Medulla oblongata (tissue), 1 donor: Measurements from ENCODE around the gene SMARCB1.
A peak's percentile ranks its signal among the peaks of the same experiment; 100 is the strongest.

Experiments used
- DNase-seq: peaks from one replicate; pipeline ENCODE4 v3.0.0-alpha.2; 2015; ENCODE audit errors: extremely low spot score

The SMARCB1 gene

DNA sequence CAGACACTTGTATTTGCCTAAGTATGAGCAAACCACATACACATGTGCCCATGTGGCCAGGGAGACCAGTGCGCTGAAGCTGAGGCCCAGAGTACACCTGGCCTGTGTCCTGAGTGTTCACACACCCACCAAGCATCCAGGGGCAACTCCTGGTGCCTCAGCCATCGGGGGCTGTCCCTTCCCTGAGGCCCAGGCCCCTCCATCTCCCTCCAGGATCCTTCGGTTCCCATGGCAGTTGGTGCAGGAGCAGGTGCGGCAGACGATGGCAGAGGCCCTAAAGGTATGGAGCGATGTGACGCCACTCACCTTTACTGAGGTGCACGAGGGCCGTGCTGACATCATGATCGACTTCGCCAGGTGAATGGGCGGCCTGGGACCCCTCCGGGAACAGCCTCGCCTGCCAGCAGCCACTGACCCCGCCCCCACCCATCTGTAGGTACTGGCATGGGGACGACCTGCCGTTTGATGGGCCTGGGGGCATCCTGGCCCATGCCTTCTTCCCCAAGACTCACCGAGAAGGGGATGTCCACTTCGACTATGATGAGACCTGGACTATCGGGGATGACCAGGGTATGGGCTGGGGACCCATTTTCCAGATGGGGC lies 6.5 kb upstream of the SMARCB1 start:
- no peak for DNase-seq

DNA sequence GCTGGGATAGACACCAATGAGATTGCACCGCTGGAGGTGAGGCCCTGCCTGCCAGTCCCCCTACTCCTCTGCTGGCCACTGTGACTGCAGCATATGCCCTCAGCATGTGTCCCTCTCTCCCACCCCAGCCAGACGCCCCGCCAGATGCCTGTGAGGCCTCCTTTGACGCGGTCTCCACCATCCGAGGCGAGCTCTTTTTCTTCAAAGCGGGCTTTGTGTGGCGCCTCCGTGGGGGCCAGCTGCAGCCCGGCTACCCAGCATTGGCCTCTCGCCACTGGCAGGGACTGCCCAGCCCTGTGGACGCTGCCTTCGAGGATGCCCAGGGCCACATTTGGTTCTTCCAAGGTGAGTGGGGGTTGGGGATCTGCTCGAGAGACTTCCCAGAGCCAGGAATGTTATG lies 5.7 kb upstream of the SMARCB1 start:
- DNase-seq = peak; percentile 94

DNA sequence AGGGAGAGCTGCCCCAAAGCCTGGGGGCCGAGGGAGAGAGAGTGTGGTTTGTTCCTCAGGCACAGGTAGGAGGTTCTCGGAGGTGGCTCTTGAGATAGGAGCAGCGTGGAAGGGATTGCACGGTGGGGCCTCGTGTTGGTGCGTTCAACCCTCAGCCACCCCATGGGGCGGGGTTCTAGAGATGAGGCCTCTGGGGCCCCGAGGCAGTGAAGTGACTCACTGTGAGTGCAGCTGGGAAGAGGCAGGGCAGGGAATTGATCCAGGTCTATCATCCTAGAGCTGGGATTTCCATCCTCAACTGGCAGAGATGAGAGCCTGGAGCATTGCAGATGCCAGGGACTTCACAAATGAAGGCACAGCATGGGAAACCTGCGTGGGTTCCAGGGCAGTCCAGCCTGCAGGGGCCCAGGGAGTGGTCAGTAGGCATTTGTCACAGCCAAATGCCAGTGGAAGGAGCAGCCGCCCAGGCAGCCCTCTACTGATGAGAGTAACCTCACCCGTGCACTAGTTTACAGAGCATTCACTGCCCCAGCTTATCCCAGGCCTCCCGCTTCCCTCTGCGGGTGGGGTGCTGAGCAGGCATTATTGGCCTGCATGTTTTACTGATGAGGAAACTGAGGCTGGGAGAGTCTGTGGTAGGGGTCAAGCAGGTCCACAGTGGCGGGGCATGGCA lies 5.1 kb upstream of the SMARCB1 start:
- DNase-seq = no peak

DNA sequence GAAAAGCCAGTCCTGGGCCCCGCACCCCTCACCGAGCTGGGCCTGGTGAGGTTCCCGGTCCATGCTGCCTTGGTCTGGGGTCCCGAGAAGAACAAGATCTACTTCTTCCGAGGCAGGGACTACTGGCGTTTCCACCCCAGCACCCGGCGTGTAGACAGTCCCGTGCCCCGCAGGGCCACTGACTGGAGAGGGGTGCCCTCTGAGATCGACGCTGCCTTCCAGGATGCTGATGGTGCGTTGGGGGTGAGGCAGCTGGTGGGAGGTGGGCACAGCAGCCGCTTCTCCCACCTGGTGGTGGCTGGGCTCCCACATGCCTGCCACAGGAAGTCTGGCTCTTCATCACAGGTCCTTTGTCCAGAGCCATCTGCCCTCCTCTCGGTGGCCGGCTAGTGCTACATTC lies 4.5 kb upstream of the SMARCB1 start:
- DNase-seq = no peak

DNA sequence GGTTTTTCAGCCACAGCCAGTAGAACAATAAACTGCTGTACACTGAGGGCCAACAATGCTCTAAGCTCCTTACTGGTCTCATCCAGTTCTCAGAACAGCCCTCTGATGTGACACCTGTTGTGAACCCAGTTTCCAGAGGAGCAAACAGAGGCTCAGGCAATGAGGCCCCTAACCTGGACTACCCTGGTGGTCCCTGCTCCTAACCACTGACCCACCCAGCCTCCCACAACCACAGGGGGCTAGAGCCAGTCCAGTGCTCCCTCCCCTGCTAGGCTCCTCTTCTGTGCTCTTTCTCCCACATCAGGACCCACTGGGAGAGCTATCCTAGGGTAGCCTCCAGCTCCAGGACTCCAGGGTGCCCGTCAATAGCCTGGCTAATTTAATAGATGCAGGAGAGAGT lies 4.1 kb upstream of the SMARCB1 start:
- no peak for DNase-seq

DNA sequence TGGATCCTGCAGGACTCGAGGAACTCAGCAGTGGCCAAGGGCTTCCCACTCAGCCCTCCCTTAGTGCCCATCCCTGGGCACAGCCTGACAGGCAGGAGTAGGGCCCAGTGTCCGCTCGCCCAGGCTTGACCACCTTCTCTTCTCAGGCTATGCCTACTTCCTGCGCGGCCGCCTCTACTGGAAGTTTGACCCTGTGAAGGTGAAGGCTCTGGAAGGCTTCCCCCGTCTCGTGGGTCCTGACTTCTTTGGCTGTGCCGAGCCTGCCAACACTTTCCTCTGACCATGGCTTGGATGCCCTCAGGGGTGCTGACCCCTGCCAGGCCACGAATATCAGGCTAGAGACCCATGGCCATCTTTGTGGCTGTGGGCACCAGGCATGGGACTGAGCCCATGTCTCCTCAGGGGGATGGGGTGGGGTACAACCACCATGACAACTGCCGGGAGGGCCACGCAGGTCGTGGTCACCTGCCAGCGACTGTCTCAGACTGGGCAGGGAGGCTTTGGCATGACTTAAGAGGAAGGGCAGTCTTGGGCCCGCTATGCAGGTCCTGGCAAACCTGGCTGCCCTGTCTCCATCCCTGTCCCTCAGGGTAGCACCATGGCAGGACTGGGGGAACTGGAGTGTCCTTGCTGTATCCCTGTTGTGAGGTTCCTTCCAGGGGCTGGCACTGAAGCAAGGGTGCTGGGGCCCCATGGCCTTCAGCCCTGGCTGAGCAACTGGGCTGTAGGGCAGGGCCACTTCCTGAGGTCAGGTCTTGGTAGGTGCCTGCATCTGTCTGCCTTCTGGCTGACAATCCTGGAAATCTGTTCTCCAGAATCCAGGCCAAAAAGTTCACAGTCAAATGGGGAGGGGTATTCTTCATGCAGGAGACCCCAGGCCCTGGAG lies 3.3 kb upstream of the SMARCB1 start:
- no peak for DNase-seq

DNA sequence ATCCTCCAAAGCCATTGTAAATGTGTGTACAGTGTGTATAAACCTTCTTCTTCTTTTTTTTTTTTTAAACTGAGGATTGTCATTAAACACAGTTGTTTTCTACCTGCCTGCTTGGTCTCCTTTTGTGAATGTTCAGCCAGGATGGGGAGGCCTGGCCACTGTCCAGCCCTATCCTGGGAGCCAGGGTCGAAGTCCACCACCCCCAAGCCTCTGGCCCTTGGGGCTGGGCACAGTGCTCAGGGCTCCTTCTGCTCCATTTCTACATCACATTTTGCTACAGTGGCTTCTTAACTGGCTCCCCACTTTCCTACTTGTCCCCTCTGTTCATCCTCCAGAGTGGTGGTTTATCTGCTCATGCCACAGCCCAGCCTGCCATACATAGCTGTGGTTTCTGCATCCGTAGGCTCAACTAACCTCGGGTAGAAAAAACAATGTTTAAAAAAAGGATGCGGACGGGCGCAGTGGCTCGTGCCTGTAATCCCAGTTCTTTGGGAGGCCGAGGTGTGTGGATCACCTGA lies 2.5 kb upstream of the SMARCB1 start:
- DNase-seq = no peak

DNA sequence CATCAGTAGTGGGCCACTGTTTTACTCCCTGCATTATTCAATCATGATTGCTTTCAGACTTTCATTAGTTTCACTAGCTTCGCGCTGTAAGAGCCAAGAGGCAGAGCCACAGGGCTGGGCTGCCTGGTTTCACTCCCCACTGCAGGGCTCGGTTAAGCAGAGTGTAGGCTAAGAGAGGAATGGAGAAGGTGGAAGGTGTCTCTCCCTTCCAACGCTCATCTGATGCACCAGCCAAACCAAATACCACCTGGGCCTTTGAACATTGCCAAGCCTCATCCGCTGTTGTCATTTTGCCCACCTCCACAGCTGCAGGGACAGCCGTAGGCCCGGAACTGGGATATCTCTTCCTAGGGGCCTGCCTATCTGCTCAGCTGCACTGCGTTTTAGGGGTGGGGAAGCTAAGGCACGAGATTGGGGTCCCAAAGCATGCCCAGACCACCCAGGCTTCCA lies 480 bp upstream of the SMARCB1 start:
- DNase-seq = no peak

DNA sequence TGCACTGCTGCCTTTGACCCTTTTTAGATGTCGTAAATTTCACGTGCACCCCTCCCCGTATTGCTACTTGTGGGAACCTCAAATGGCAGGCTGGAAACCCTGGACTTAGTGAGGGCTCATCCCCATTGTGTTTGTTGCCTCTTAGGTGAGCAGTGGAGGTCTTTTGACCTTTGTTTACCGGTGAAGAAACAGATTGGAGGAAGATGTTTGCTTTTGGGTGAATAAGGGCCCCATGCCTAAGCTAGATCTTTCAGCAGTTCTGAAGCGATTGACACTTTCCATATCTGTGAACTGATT lies 782 bp downstream of the SMARCB1 start:
- no peak for DNase-seq

DNA sequence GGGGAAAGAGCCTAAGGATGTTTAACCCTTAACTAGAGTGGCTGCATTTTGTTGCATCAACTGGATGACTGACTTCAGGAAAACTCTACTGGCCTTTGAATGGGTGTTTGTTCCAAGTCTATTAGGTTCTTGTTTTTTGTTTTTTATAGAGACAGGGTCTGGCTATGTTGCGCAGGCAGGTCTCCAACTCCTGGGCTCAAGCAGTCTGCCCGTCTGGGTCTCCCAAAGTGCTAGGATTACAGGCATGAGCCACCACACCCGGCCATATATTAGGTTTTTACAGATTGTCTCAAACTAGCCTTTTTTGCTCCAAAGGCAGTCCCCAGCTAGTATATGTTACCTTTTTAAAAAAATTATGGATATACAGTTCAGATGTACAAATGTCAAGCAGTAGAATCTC lies 1.1 kb downstream of the SMARCB1 start:
- no peak for DNase-seq

DNA sequence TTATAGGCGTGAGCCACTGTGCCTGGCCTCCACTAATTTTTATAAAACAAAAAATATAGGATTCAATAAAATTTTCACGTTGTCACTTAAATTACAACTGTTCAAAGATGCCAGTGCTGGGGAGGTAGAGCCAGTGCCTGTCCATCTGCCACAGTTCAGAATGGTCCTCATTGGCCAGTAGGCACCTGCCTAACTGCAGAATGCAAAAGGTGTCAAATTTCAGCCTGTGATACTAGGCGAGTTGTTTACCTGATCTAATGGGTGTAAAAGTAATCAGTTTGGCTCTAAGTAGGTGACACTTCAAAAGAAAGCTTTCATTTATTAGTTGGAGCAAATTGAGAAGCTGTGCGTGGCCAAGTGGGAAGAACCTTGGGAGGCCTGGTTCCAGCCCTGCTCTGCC lies 2.4 kb downstream of the SMARCB1 start:
- DNase-seq = no peak

DNA sequence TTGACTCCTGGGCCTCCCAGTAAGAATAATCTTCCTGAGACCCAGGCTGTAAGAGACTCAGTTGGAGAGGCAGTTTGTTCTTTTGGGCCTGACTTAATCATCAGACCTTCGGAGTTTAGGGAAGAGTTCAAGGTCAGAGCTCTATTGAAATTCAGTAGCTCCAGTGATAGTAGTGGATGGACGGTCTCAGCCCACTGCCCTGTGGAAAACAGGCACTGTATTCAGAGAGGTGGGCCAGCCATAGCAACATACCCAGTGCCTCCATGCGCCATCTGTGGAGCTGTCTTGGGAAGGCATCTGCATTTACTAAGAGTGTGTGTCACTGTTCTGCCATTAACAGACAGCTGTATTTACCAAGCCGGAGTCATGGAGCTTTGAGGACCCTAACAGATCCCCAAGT lies 2.9 kb downstream of the SMARCB1 start:
- DNase-seq = peak; percentile 53

DNA sequence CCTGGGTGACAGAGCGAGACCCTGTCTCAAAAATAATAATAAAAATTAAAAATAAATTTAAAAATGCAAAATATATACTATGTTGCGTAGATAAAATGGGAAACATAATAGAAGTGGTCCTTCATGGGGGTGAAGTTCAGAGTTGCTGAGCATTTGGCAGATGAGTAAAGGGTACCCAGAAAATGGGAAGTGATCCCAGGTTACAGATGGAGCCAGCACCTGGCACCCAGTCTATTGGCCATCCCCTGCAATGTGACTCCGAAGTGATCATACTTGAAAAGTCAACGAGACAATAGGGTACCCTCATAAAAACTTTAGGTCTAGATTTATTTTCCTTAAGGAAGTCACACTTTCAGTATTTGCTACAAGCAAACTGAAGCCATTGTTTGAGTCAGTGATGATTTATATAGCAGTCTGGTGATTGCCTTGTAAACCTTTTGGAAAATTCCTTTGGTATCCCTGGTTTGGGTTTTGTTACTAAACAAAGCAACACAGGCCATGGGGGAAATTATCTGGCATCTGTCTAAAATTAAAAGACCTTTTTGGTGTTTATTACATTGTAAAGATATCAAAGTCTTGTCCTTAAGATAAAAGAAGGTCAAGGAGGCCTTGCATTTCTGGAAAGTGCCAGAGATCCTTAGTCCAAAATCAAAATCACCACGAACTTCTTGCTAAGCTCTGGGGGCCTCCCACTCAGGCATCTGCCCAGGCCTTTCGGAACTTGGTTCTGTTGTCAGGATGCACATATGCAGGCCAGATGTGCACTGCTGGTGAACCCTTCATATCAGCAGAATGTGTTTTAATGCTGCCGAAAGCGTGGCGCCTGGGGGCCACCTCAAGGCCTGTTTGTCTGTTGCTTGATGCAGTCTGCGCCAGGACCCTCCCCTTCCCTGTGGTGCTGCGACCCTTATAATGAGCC lies 4.3 kb downstream of the SMARCB1 start:
- no peak for DNase-seq

DNA sequence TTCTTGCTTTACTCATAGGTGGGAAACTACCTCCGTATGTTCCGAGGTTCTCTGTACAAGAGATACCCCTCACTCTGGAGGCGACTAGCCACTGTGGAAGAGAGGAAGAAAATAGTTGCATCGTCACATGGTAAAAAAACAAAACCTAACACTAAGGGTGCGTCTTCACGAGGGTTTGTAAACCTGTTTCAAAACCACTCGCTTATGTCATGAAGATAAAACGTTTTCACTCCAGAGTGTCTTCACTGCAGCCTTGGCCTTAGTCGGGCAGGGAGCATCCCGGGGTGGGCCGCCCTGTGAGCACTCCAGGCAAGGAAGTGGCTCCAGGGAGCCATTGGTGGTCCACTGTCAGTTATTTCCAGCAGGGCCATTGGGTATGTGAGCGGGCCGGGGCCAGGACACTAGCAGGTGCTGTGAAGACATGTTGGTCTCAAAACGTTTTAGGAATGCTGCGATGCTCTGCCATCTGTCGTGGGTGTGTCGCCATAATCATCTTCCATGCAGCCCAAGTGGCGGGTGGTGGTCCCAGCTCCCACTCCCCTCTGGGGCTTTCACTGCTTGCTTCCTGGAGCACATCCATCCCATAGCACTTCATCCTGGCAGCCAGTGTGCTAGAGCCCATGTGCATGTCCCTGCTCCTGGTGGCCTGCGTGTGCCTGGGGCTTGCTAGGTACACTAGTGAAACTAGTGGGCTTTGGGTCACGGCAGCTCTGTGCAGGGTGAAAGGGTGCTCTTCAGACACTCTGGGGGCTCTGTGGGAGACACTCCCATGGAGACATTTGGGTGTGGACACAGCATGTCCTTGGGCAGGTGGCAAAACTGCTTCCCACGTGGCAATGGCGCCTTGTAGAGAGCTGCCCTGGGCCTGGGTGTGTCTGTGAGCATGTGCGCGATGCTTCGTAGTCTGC lies 5.2 kb downstream of the SMARCB1 start:
- no peak for DNase-seq

DNA sequence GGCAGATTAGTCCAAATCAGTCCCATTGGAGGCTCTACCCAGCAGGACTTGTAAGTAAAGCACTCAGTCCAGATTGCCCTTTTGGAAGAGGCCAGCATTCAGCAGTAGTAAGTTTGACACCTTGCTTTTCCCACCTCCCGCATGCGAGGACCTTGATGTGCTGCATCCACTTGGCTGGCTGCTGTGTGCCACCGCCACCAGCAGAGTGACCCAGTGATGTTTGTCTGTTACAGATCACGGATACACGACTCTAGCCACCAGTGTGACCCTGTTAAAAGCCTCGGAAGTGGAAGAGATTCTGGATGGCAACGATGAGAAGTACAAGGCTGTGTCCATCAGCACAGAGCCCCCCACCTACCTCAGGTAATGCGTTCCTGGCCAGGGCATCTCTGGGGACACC lies 6.6 kb downstream of the SMARCB1 start:
- DNase-seq = no peak

DNA sequence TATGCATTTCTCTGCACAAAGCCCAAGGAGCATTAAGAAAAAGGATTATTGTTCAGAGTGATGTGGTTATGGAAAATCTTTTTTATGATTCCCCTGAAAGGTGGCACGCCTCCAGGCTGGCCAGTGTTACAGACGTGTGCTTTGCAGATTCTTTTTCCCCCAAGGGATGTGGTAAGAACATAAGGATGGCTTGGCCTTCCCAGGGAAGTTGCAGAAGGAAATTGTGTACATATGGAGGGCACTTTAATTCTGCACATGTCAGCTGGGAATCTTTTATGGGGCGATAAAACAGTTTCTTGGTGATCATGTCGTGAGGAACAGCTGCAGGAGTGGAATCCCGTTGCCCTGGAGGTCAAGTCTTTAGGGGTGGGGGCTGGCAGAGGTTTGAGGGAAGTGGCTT lies 9.7 kb downstream of the SMARCB1 start:
- DNase-seq = no peak

DNA sequence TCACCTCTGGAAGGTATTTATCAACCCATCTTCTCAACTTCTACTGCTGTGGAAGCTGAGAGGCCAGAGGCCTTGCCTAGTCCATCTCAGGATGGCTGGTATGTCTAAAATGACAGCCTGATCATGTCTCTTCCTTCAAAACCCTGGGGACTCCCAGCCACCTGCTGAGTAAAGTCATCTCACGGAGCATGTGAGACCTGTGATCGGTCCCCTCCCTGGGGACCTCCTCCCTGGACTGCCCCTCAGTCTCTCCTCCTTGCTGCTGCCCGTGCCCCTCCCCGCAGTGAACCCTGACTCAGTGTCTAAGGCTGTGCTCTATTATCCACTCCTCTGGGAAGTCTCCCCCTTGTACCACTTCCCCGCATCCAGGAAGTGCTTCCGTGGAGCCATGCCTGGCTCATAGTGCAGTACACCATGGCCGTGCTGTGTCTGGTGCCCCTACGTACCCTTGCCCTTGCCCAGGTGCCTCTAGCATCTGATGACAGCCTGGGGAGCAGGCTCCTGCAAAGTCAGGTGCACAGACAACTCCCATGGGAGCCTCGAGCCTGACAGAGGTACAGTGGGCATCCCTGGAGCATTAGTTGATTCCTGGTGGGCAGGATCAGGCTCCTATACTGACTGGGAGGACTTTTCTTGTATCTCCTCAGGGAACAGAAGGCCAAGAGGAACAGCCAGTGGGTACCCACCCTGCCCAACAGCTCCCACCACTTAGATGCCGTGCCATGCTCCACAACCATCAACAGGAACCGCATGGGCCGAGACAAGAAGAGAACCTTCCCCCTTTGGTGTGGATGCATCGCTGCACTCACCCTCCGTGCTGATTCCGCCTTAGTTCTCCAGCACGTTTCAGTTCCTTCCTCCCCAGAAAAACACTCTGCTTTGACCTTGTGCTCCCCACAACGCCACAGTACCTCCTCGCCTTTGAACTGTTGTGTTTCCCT lies 13.8 kb downstream of the SMARCB1 start:
- DNase-seq = no peak

DNA sequence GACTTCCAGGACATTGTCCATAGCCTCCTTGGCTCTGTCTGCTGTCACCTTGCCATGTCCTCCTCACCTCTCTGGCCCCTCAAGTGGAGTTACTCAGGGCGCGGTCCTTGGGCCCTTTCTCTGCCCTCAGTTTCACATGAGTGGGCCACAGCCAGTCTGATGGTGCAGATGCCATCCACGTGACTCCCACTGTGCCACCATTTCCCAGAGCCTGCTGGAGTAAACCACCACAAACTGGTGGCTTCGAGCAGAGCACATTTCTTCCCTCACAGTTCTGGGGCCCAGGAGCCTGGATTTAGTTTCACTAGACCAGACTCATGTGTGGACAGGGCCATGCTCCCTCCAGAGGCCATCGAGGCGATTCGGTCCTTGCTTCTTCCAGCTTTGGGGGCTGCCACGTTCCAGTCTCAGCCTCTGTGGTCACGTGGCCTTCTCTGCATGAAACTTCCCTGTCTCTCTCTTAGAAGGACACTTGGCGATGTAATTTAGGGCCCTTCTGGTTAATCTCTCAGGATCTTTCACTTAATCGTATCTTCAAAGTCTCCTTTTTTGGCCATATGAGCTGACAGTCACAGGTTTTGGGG lies 14.6 kb downstream of the SMARCB1 start:
- no peak for DNase-seq

DNA sequence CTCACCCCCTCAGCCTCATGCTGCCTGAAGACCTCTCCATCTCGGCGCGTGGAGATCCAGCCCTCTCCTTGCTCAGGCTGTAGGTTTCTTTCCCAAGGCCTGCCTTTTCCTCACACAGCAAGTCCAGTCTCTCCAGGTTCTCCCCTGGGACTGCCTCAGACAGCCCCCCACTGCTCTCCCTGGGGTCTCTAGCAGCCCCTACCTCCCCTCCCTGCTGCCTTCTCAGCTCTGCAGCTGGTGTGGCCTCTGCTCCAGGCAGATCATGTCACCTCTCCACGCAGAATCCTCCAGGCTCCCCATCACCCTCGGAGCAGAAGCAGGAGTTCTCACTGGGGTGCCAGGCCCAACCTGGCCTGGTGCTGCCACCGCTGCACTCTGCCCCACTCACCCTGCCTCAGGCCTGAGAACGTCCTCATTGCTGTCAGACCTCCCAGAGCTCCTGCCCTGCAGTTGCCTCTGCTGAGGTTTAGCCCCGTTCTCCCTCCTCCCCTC lies 15.2 kb downstream of the SMARCB1 start:
- DNase-seq = no peak
